LNCAP (cell line): ENCODE measurements around the gene CSTPP1.

ENCODE experiments used
- TF ChIP-seq, protein P1 (sequence below): fragments of 450-650 bp; IDR thresholded peaks from 2 replicates; pipeline ENCODE4 v1.5.1; 2017; ENCODE audit warnings: mild to moderate bottlenecking

CSTPP1 gene

DNA sequence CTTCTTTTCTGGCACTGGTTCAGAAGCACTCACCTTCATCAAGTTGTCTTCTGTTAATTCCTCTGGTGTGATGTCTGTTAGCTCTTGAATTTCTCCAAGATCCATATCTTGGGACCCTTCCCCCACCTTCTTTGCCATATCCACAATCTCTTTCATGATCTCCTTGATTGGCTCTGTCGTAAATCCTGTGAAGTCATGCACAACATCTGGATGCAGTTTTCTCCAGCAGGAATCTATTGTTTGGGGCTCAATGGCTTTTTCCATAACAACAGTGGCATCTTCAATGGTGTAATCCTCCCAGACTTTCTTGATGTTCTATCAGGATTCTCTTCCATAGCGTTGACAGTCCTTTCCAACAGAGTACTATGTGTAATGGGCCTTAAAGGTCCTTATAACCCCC is 96.9 kb downstream of the CSTPP1 start:
- TF ChIP-seq, protein P1, sequence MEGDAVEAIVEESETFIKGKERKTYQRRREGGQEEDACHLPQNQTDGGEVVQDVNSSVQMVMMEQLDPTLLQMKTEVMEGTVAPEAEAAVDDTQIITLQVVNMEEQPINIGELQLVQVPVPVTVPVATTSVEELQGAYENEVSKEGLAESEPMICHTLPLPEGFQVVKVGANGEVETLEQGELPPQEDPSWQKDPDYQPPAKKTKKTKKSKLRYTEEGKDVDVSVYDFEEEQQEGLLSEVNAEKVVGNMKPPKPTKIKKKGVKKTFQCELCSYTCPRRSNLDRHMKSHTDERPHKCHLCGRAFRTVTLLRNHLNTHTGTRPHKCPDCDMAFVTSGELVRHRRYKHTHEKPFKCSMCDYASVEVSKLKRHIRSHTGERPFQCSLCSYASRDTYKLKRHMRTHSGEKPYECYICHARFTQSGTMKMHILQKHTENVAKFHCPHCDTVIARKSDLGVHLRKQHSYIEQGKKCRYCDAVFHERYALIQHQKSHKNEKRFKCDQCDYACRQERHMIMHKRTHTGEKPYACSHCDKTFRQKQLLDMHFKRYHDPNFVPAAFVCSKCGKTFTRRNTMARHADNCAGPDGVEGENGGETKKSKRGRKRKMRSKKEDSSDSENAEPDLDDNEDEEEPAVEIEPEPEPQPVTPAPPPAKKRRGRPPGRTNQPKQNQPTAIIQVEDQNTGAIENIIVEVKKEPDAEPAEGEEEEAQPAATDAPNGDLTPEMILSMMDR = no peak

DNA sequence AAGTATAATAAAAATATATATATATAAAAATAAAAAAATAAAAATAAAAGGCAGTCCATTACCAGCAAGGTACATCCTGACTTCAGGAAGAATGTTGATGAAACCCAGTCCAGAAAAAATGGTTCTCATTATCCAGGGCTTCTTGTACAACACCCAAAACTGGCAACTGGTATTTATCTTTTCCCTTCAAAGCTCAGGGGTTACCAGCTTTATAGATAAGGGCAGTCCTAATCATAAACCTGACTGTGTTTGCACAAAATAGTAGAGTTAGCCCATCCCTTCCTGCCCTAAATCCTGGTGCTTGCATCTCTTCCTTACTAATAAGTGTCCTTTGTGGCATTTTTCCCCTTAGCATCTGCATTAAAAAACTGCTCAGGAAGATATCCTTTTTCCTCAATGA is 97.5 kb downstream of the CSTPP1 start:
- TF ChIP-seq, protein P1 = no peak

DNA sequence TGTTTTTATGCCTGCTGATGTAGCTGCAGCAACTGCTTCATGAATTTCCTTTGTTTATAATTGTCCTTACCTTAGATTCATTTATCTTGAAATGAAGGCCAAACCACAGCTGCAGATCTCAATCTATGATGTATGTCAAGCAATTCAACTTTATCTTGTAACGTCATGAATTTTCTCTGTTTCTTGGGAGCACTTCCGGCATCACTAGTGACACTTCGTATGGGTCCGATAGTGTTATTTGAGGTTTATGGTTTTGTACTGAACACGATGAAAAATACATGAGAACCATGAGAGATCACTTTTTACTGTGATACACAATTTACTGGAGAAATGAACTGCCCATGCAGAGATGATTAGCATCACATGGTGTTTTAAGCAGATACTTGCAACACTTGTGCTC is 98.5 kb downstream of the CSTPP1 start:
- TF ChIP-seq, protein P1 = no peak

DNA sequence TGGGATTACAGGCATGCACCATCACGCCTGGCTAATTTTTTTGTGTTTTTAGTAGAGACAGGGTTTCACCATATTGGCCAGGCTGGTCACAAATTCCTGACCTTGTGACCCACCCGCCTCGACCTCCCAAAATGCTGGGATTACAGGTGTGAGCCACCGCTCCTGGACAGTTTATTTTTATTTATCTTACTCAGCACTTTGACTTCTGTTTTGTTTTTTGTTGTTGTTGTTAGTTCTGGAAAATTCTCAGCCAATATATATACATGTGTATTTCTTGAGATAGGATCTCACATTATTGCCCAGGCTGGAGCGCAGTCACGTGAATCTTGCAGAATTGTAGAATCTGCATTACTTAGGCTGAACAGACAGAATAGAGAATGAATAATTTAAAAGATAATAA is 107.6 kb downstream of the CSTPP1 start:
- TF ChIP-seq, protein P1 = no peak

DNA sequence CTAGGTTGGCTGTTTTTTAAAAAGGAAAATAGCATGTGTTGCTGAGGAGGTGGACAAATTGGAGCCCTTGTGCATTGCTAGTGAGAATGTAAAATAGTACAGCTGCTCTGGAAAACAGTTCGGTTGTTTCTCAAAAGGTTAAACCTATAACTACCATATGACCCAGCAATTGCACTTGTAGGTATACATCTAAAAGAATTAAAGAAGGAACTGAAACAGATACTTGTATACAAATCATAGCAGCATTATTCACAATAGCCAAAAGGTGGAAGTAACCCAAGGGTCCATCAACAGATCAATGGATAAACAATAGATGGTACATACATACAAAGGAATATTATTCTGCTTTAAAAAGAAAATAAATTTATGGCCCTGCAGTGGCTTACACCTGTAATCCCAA is 111.4 kb downstream of the CSTPP1 start:
- TF ChIP-seq, protein P1 = no peak

DNA sequence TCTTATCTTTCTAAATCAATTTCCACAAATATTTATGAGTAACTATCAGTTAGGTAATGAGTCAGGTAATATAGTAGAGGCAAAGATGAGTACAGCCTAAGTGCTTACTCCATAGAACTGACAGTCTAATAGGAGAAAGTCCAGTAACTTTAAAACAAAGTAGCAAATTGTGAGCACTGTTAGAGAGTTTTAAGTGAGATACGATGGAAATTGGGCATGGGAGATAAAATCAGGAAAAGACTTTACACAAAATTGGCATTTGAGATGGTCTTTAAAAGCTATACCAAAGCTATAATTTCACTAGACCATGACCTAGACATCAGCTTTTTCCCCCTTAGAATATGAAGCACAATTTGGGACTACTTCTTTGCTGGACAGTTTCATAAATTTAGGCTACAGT is 113.7 kb downstream of the CSTPP1 start:
- TF ChIP-seq, protein P1 = no peak

DNA sequence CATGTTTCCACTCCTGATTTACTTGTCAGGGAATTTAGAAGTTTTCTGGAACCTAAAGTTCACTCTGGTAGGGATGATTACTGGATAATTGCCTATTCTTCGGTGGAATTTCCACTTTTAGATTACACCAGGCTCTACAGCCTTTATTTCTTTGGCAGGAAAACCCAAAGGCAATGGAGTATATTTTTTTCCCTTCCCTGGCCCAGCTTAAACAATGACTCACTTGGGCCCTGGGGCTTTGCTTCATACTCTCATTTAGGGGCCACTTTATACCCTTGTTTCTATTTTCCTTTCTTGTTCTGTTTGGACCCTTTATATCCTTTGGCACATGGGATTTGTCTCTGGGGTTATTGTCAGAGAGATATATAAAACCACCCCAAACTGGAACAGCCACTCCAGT is 114.7 kb downstream of the CSTPP1 start:
- TF ChIP-seq, protein P1 = no peak

DNA sequence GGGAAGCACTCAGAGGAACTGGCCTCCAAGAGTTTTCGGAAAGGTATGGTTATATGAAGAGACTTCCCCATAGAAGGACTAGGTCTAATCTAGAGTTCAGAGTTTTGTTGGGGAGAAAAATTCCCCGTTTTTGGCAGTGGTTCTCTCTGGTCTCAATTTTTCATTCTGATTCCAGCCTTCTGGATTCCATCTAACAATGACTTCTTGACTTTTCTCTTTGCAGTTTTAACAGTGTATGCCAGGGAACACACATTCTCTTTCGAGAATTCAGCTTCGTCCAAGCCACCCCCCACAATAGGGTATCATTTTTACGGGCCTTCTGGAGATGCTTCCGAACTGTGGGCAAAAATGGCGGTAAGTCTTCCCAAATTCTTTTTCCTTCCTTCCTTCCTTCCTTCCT is 115.6 kb downstream of the CSTPP1 start:
- TF ChIP-seq, protein P1 = no peak
